Common myeloid progenitor, CD34-positive (primary cell): ENCODE measurements around the gene TMEM108.

Experiments used
- CTCF ChIA-PET: fragments of 350-600 bp; sonication (Branson Sonifier 250); formaldehyde crosslinking; loops from one replicate; lab custom pipeline; 2021; ENCODE audit warnings: antibody characterized with exemption; lab: Charles Lee
- POLR2A ChIA-PET: fragments of 350-600 bp; sonication (Branson Sonifier 250); formaldehyde crosslinking; loops from one replicate; lab custom pipeline; 2021; ENCODE audit warnings: antibody characterized with exemption; lab: Charles Lee
- DNase-seq, 3 donors: peaks; one replicate each; pipeline versions ENCODE4 v3.0.0 to v3.0.0-alpha.2; 2013
- H3K27ac ChIP-seq, 2 experiments: 1 replicate in 1 of 2; 2 replicates in 1 of 2; pipeline ENCODE4 v1.7.0; 2013; ENCODE audit warnings: inconsistent platforms in 2 of 2, low read length in 2 of 2, mild to moderate bottlenecking in 2 of 2, low read depth in 1 of 2, moderate library complexity in 1 of 2; ENCODE audit not compliant: severe bottlenecking in 2 of 2, insufficient read depth in 1 of 2, poor library complexity in 1 of 2
- H3K27me3 ChIP-seq, 5 experiments: replicated peaks in 2 of 5; 1 replicate in 3 of 5; 2 replicates in 2 of 5; pipeline versions ENCODE4 v1.6.1 to v1.7.0; 2013; ENCODE audit warnings: low read length in 4 of 5, mild to moderate bottlenecking in 2 of 5, moderate library complexity in 2 of 5, inconsistent platforms in 1 of 5; ENCODE audit not compliant: insufficient read depth in 5 of 5, control insufficient read depth in 4 of 5
- H3K36me3 ChIP-seq, 4 experiments: 1 replicate in 2 of 4; 2 replicates in 2 of 4; pipeline versions ENCODE4 v1.6.1 to v1.7.0; 2013; ENCODE audit warnings: low read length in 3 of 4, control low read depth in 1 of 4, mild to moderate bottlenecking in 1 of 4; ENCODE audit not compliant: control insufficient read depth in 4 of 4, insufficient read depth in 4 of 4
- H3K4me1 ChIP-seq, 4 experiments: 1 replicate in 3 of 4; 2 replicates in 1 of 4; pipeline versions ENCODE4 v1.6.1 to v1.7.1; 2013; ENCODE audit warnings: low read length in 3 of 4, mild to moderate bottlenecking in 3 of 4, control low read depth in 1 of 4, inconsistent platforms in 1 of 4, moderate library complexity in 1 of 4; ENCODE audit not compliant: control insufficient read depth in 4 of 4, insufficient read depth in 4 of 4; ENCODE audit errors: control extremely low read depth in 1 of 4
- H3K4me3 ChIP-seq, 7 experiments: 1 replicate in 4 of 7; 2 replicates in 3 of 7; pipeline versions ENCODE4 v1.5.1 to v1.7.0; 2013; ENCODE audit warnings: mild to moderate bottlenecking in 7 of 7, low read length in 6 of 7, moderate library complexity in 6 of 7, inconsistent platforms in 2 of 7, low read depth in 2 of 7, control low read depth in 1 of 7; ENCODE audit not compliant: insufficient read depth in 4 of 7, control insufficient read depth in 1 of 7; ENCODE audit errors: extremely low read depth in 1 of 7
- H3K9me3 ChIP-seq, 5 experiments: 1 replicate in 4 of 5; 2 replicates in 1 of 5; pipeline versions ENCODE4 v1.6.1 to v1.7.1; 2013; ENCODE audit warnings: low read length in 4 of 5, mild to moderate bottlenecking in 2 of 5, inconsistent platforms in 1 of 5, low read depth in 1 of 5, moderate library complexity in 1 of 5; ENCODE audit not compliant: control insufficient read depth in 4 of 5, insufficient read depth in 2 of 5; ENCODE audit errors: control extremely low read depth in 1 of 5
- WGBS: methylation state at CpG from one replicate; pipeline ENCODE4 v1.1.5; 2013; ENCODE audit not compliant: insufficient coverage; 5-methylcytosine and 5-hydroxymethylcytosine counted together

Gene TMEM108

GRCh38 chr3:133394561-133395311, 356.5 kb downstream of the TMEM108 start:
- WGBS, result 100% methylated on average over 1 of the region's 1 CpG
- no peak overlapping the region for H3K4me3 ChIP-seq
- peaks cover 0 to 6% (median 0%) of the 10 kb centered on the region in 5 experiments for H3K27me3 ChIP-seq
- no peak overlapping the region for H3K27ac ChIP-seq
- ChIA-PET POLR2A (no interaction called here), CTCF (interaction anchor here (1.2 to 7.1 kb wide), 3 partner anchors 12 to 668 kb away, joined by 3 to 30 read pairs (median 6); no protein-coding TSS in a partner anchor)
- no peaks in the 10 kb centered on the region for H3K36me3 ChIP-seq
- no peaks in the 10 kb centered on the region for H3K9me3 ChIP-seq
- no peaks in the 10 kb centered on the region for H3K4me1 ChIP-seq
- no peak for DNase-seq

DNA sequence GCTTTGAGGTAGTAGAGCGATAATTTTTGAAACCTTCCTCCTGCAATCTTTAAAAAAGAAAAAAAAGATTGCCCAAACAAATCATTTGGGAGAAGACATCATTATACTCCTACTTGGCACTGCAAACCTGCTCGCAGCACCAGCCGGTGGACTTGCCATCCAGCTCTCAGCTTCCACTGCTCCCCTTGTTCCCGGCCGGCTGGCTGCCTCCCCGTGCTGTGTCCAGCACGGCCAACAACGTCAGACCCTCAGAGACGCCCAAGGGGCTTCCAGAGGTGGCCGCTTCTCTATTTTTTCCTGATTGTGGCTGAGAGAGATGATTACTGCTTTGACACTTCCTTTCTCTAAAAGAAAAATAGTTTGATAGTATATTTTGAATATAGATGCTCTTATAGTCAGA, 358.7 kb downstream of the TMEM108 start:
- ChIA-PET CTCF (interaction anchor here (1.7 kb wide), 1 partner anchor 666 kb away, joined by 5 read pairs; no protein-coding TSS in a partner anchor), POLR2A (no interaction called here)
- Histone ChIP-seq H3K4me3 (no peak overlapping the region), H3K27me3 (peaks cover 0 to 3% (median 0%) of the 10 kb centered on the region in 5 experiments), H3K4me1 (no peaks in the 10 kb centered on the region), H3K36me3 (no peaks in the 10 kb centered on the region), H3K27ac (no peak overlapping the region), H3K9me3 (no peaks in the 10 kb centered on the region)
- DNase-seq, result no peak
- no CpG with 5 or more reads among the region's 10 CpGs for WGBS

- Histone ChIP-seq H3K27me3 (peaks cover 0 to 3% (median 0%) of the 10 kb centered on the region in 5 experiments), H3K9me3 (no peaks in the 10 kb centered on the region), H3K36me3 (no peaks in the 10 kb centered on the region), H3K27ac (no peak within 1 kb of the TSS), H3K4me1 (no peaks in the 10 kb centered on the region), H3K4me3 (no peak within 1 kb of the TSS)
- POLR2A ChIA-PET, result interaction anchor here (0.5 kb wide), 1 partner anchor 769 kb away, joined by 3 read pairs; no protein-coding TSS in a partner anchor
- CTCF ChIA-PET, result interaction anchor here (1.7 kb wide), 1 partner anchor 22 kb away, joined by 4 read pairs; no protein-coding TSS in a partner anchor
- no peak for DNase-seq
- WGBS, result 97% methylated on average over 13 of the region's 15 CpGs
These were observed 361.9 kb downstream of the TMEM108 start, which contains the start of gene BFSP2 for GRCh38 chr3:133400006-133400515. TSS of gene BFSP2 (plus strand) at chr3:133400056. CDS start at chr3:133400084, 28 bp downstream.

- WGBS, result 100% methylated on average over 2 of the region's 2 CpGs
- H3K27me3 ChIP-seq, result peaks cover 0 to 3% (median 0%) of the 10 kb centered on the region in 5 experiments
- H3K9me3 ChIP-seq, result no peaks in the 10 kb centered on the region
- no peaks in the 10 kb centered on the region for H3K4me1 ChIP-seq
- no peak overlapping the region for H3K27ac ChIP-seq
- DNase-seq, result no peak
- no peak overlapping the region for H3K4me3 ChIP-seq
- H3K36me3 ChIP-seq, result no peaks in the 10 kb centered on the region
- POLR2A ChIA-PET, result interaction anchor here (0.6 kb wide), 1 partner anchor 8 kb away, joined by 3 read pairs; no protein-coding TSS in a partner anchor
- CTCF ChIA-PET, result interaction anchor here (1.0 to 1.7 kb wide), 3 partner anchors 18 to 669 kb away, joined by 3 to 4 read pairs (median 3); no protein-coding TSS in a partner anchor
These were observed 363.4 kb downstream of the TMEM108 start for GRCh38 chr3:133401374-133402135.

DNA sequence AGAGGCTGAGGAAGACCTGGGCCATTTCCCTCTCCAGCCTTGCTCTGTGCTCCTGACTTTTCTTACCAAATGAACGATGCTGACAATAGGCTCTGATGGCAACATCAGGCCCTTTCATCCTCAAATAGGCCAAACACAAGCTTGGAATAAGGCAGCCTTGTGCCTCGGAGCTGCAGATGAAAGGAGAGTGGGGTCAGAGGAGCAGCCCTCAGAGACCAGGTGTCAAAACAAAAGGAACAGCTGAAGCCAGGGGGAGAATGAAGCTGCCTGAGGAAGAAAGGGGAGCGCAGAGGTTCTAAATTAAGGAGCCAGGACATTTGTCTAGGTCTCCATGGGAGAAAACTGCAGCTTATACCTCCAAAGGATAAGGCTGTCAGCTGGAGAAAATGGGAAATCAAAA, 366.7 kb downstream of the TMEM108 start:
- H3K27me3 ChIP-seq, result peaks cover 0 to under 1% (median 0%) of the 10 kb centered on the region in 5 experiments
- no peaks in the 10 kb centered on the region for H3K4me1 ChIP-seq
- DNase-seq, result no peak
- no peaks in the 10 kb centered on the region for H3K9me3 ChIP-seq
- POLR2A ChIA-PET, result interaction anchor here (0.6 kb wide), 1 partner anchor 1062 kb away, joined by 3 read pairs; no protein-coding TSS in a partner anchor
- H3K36me3 ChIP-seq, result no peaks in the 10 kb centered on the region
- H3K4me3 ChIP-seq, result no peak overlapping the region
- CTCF ChIA-PET, result no interaction called here
- WGBS, result 93% methylated on average over 2 of the region's 3 CpGs
- H3K27ac ChIP-seq, result no peak overlapping the region

GRCh38 chr3:133408366-133408765, 370.2 kb downstream of the TMEM108 start:
- ChIA-PET POLR2A (no interaction called here), CTCF (interaction anchor here (0.9 kb wide), 1 partner anchor 31 kb away, joined by 3 read pairs; no protein-coding TSS in a partner anchor)
- Histone ChIP-seq H3K27ac (no peak overlapping the region), H3K4me3 (no peak overlapping the region), H3K9me3 (no peaks in the 10 kb centered on the region), H3K36me3 (no peaks in the 10 kb centered on the region), H3K4me1 (no peaks in the 10 kb centered on the region), H3K27me3 (peaks cover 0 to 14% (median 0%) of the 10 kb centered on the region in 5 experiments)
- DNase-seq, result no peak
- WGBS, result 100% methylated on average over 1 of the region's 2 CpGs
